Left ventricle myocardium inferior (tissue), 1 donor: ENCODE results near the gene MRO. TPM values are rescaled to one million over a fixed set of nuclear protein-coding genes. Genes with fewer than 3 reads are reported as not detected.

ENCODE experiments used
- DNase-seq: peaks from one replicate; pipeline ENCODE4 v3.0.0-alpha.2; 2020
- H3K27ac ChIP-seq: fragments of 200-600 bp; replicated peaks from 2 replicates; pipeline ENCODE4 v1.8.0; 2021
- H3K27me3 ChIP-seq: fragments of 200-600 bp; 2 replicates; pipeline ENCODE4 v1.8.0; 2021; ENCODE audit warnings: low read depth
- H3K36me3 ChIP-seq: fragments of 200-600 bp; 2 replicates; pipeline ENCODE4 v1.8.0; 2021
- H3K4me1 ChIP-seq: fragments of 200-600 bp; 2 replicates; pipeline ENCODE4 v1.8.0; 2021
- H3K4me3 ChIP-seq: fragments of 200-600 bp; 2 replicates; pipeline ENCODE4 v1.8.0; 2021; ENCODE audit warnings: mild to moderate bottlenecking, moderate library complexity
- H3K9me3 ChIP-seq: fragments of 200-600 bp; replicated peaks from 2 replicates; pipeline ENCODE4 v1.8.0; 2021
- intact Hi-C: fragments of 100-400 bp; cut with micrococcal nuclease; formaldehyde crosslinking; loops from one replicate; pipeline ENCODE4 v1.11.0; 2022
- total RNA-seq: library from RNA; stranded (reverse); fragmentation: NEBNext Ultra II Directional; extraction: Animal tissue kit (Norgen Biotek cat#: 25700); gene quantifications from one replicate; pipeline ENCODE4 v1.2.1, GENCODE V29; 2021
- TF ChIP-seq, protein P1 (sequence below): fragments of 200-600 bp; IDR thresholded peaks from 2 replicates; pipeline ENCODE4 v1.8.0; 2021; ENCODE audit warnings: antibody characterized with exemption, mild to moderate bottlenecking, borderline replicate concordance
- donor health status: DM: no; HTN: yes; CAD: no; lungs with severe emphysema.

MRO gene
- total RNA-seq, 1 donor from 2014 or later, result 3.8 TPM

DNA sequence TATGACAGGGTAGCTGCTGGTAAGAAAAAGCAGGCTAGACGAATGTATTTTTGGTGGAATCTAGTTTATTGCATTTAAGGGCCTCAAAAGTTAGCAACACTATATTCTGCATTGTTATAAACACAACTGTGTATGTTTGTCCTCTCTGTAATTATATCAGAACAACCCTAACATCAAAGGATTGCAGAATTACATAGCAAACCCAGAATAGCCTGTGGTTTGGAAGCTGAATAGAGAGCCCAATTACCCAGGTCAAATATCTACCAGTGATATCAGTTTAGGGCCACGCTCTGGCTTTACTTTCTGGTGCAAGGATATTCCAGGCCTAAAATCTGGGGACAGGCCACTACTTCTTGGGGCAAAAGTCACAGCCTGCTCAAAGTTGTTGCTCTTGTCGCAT lies 25.1 kb upstream of the MRO start:
- H3K27me3 ChIP-seq, result no peaks in the 10 kb centered on the region
- TF ChIP-seq, protein P1, sequence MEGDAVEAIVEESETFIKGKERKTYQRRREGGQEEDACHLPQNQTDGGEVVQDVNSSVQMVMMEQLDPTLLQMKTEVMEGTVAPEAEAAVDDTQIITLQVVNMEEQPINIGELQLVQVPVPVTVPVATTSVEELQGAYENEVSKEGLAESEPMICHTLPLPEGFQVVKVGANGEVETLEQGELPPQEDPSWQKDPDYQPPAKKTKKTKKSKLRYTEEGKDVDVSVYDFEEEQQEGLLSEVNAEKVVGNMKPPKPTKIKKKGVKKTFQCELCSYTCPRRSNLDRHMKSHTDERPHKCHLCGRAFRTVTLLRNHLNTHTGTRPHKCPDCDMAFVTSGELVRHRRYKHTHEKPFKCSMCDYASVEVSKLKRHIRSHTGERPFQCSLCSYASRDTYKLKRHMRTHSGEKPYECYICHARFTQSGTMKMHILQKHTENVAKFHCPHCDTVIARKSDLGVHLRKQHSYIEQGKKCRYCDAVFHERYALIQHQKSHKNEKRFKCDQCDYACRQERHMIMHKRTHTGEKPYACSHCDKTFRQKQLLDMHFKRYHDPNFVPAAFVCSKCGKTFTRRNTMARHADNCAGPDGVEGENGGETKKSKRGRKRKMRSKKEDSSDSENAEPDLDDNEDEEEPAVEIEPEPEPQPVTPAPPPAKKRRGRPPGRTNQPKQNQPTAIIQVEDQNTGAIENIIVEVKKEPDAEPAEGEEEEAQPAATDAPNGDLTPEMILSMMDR, result no peak
- intact Hi-C loops, result no loop called here
- no peak for DNase-seq
- H3K4me1 ChIP-seq, result peaks cover 64% of the 10 kb centered on the region
- H3K9me3 ChIP-seq, result no peaks in the 10 kb centered on the region
- no peak overlapping the region for H3K4me3 ChIP-seq
- H3K27ac ChIP-seq, result peak overlapping the region; percentile 78
- H3K36me3 ChIP-seq, result no peaks in the 10 kb centered on the region

DNA sequence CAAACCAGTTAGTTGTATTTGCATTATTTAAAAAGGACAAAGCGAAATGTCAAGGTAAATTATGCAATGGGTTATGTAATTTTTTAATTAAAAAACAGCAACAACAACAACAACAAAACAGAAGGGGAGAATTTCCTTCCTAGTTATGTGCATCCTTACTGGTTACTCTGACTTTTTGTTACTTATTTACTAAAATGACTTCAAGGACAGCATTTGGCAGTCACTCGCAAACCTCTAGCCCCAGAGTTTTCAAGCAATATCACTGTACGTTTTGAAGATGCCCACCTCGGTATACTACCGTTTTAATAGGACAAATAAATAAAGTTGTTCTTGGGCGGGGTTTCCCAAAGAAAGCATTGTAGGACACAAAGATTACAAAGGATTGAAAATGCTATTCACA lies 24.7 kb upstream of the MRO start:
- no peaks in the 10 kb centered on the region for H3K36me3 ChIP-seq
- H3K27ac ChIP-seq, result peak overlapping the region; percentile 78
- H3K9me3 ChIP-seq, result no peaks in the 10 kb centered on the region
- no peak for DNase-seq
- H3K4me1 ChIP-seq, result peaks cover 68% of the 10 kb centered on the region
- intact Hi-C loops, result no loop called here
- TF ChIP-seq, protein P1, result no peak
- no peaks in the 10 kb centered on the region for H3K27me3 ChIP-seq
- no peak overlapping the region for H3K4me3 ChIP-seq

DNA sequence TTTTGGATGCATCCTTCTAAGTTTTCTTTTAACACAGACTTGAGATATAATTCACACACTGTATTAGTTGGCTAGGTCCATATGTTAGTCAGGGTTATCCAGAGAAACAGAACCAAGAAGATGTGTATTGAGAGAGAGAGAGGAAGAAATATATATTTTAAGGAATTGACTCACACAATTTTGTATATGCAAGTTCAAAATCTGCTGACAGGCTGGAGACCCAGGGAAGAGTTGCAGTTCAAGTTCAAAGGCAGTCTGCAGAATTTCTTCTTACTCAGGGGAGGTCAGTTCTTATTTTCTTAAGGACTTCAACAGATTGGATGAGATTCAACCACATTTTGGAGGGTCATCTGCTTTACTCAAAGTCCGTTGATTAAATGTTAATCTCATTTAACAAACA lies 23.0 kb upstream of the MRO start:
- Histone ChIP-seq H3K36me3 (no peaks in the 10 kb centered on the region), H3K27ac (peak overlapping the region; percentile 78), H3K9me3 (no peaks in the 10 kb centered on the region), H3K4me1 (peaks cover 57% of the 10 kb centered on the region), H3K4me3 (no peak overlapping the region), H3K27me3 (no peaks in the 10 kb centered on the region)
- TF ChIP-seq, protein P1, result no peak
- DNase-seq, result no peak
- intact Hi-C loops, result no loop called here

DNA sequence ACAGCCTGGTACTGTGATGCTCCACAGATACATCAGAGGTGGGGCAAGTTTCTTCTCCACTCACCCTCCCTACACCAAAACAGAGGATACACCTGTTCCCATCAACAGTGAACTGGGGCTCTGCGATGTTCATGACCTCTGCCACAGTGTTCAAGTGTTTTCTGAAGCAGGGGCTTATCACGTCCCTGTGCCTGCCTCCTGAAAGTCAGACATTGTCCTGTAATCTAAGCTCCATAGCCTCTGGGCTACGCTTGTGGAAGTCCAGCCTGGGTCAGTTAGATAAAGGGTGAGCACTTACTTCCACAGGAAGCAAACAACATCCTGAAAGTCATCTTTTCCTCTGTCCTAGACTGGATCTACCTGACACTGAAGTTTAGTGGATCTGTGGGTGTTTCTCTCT lies 20.2 kb upstream of the MRO start:
- Histone ChIP-seq H3K27ac (peak overlapping the region; percentile 78), H3K4me3 (no peak overlapping the region)
- TF ChIP-seq, protein P1, result no peak

DNA sequence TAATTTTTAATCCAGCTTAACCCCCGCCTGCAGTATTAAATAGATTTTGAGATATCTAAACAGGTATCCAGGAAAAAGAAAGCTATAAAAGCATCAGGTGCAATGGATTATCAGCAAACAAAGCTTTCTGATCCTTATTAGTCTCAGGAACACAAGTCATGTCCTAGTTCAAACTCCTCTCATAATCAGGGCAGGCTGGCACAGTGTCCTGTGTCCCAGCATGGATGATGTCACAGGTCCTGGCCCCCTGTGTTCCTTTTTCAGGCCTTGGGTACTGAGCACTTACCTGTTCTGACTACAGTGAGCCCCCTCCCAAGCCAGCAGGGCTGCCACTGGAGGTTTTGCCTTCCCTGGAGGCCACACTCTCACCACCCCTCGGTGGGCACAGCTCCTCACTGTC lies 19.5 kb upstream of the MRO start:
- no peak for DNase-seq

More for the DNA sequence above, 20.2 kb upstream of the MRO start:
- Histone ChIP-seq H3K4me1 (peaks cover 53% of the 10 kb centered on the region), H3K36me3 (no peaks in the 10 kb centered on the region), H3K27me3 (no peaks in the 10 kb centered on the region), H3K9me3 (no peaks in the 10 kb centered on the region)
- intact Hi-C loops, result no loop called here
- DNase-seq, result no peak

More for the DNA sequence above, 19.5 kb upstream of the MRO start:
- no peak overlapping the region for H3K4me3 ChIP-seq
- H3K4me1 ChIP-seq, result peaks cover 46% of the 10 kb centered on the region
- H3K27ac ChIP-seq, result peak overlapping the region; percentile 78
- H3K36me3 ChIP-seq, result no peaks in the 10 kb centered on the region
- intact Hi-C loops, result no loop called here
- TF ChIP-seq, protein P1, result no peak
- no peaks in the 10 kb centered on the region for H3K27me3 ChIP-seq
- H3K9me3 ChIP-seq, result no peaks in the 10 kb centered on the region
